ENCODE data around the gene PSMC3.

The PSMC3 gene

DNA sequence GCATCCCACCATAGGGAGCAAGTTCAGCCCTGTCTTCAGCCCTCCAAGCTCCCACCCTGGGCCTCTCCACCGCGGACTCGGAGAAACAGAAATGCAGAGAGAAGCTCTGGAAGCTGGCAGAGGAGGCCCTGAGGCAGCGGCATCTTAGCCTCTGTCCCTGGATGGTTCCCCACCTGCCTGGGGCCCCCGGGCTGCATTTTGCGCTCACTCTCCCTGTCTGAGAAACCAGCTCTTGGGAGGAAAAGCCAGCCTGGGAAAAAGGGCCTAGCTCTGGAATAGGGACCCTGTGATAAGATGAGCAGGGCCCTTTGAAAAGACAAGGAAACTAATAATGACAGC lies 35.8 kb downstream of the PSMC3 start:
- Histone ChIP-seq H3K4me2 (ENCODE audit: low read length) (no peak overlapping the region), H3K27me3 (ENCODE audit: insufficient read depth, low read length) (no peaks in the 10 kb centered on the region), H3K4me3 (ENCODE audit: low read depth, low read length, poor library complexity, severe bottlenecking) (no peak overlapping the region), H3K79me2 (ENCODE audit: insufficient read depth, low read length) (no peaks in the 10 kb centered on the region), H3K9me2 (ENCODE audit: low read depth, low read length) (no peaks in the 10 kb centered on the region), H3K9ac (ENCODE audit: low read length) (no peak overlapping the region), H3K9me3 (ENCODE audit: low read length) (no peaks in the 10 kb centered on the region), H2AFZ (ENCODE audit: low read length) (no peak overlapping the region), H3F3A (ENCODE audit: insufficient read depth, low read length) (no peaks in the 10 kb centered on the region), H3K4me1 (ENCODE audit: insufficient read depth, low read length, severe bottlenecking) (peaks cover 28% of the 10 kb centered on the region), H3K36me3 (ENCODE audit: insufficient read depth, low read length) (no peaks in the 10 kb centered on the region), H4K20me1 (ENCODE audit: insufficient read depth, low read length) (no peaks in the 10 kb centered on the region), H3K27ac (ENCODE audit: low read depth, low read length, poor library complexity, severe bottlenecking) (no peak overlapping the region)
- no peak for TF ChIP-seq CTCF (IDR thresholded peaks at IDR 0.05; ENCODE audit: low read length)
- no peak for TF ChIP-seq EZH2 (IDR thresholded peaks at IDR 0.05; ENCODE audit: borderline replicate concordance, low read length)

GRCh38 chr11:47389577-47390421 lies 36.4 kb downstream of the PSMC3 start:
- Histone ChIP-seq H3K4me3 (ENCODE audit: low read depth, low read length, poor library complexity, severe bottlenecking) (no peak overlapping the region), H3K36me3 (ENCODE audit: insufficient read depth, low read length) (no peaks in the 10 kb centered on the region), H3F3A (ENCODE audit: insufficient read depth, low read length) (no peaks in the 10 kb centered on the region), H3K9me3 (ENCODE audit: low read length) (no peaks in the 10 kb centered on the region), H3K4me1 (ENCODE audit: insufficient read depth, low read length, severe bottlenecking) (peaks cover 22% of the 10 kb centered on the region), H3K9me2 (ENCODE audit: low read depth, low read length) (no peaks in the 10 kb centered on the region), H3K4me2 (ENCODE audit: low read length) (no peak overlapping the region), H3K79me2 (ENCODE audit: insufficient read depth, low read length) (no peaks in the 10 kb centered on the region), H4K20me1 (ENCODE audit: insufficient read depth, low read length) (no peaks in the 10 kb centered on the region), H2AFZ (ENCODE audit: low read length) (no peak overlapping the region), H3K27ac (ENCODE audit: low read depth, low read length, poor library complexity, severe bottlenecking) (no peak overlapping the region), H3K9ac (ENCODE audit: low read length) (no peak overlapping the region), H3K27me3 (ENCODE audit: insufficient read depth, low read length) (no peaks in the 10 kb centered on the region)
- no peak for TF ChIP-seq EZH2 (IDR thresholded peaks at IDR 0.05; ENCODE audit: borderline replicate concordance, low read length)
- no peak for TF ChIP-seq CTCF (IDR thresholded peaks at IDR 0.05; ENCODE audit: low read length)

DNA sequence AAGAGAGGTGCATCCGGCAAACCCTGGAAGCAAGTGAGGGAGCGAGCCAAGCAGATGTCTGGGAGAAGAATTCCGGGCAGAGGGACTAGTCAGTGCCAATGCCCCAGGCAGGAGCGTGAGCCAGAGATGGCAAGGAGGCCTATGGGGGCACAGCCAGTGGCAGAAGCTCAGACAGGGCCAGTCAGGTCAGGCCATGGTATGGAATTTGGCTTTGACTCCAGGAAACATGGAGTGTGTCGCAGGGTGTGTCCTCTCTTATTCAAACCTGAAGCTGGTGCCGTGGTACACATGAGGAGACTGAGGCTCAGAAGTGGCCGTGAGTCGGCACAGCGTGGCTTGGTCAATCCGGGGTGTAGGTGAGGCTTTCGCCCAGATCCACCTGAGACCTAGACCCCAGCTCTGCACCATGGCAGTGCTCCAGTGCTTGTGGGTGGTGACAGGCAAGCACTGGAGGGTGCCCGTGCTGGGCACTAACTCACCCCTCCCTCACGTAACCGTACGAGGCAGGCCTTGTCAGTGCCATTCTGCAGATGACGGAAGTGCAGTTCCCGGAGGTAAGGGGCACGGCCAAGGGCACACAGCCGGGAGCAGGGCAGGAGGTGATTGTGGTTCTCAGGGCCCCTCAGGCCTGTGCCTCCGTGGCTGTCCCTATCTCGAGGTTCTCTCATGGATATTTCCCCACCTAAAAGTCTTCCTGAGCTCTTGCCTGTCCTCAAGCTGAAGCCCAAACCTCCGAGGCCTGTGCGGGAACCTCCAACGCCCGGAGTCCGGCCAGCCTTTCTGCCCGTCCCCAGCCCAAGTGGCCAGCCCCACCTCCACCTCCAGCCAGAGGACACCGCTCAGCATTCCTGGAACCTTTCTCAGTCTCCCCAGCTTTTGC lies 37.3 kb downstream of the PSMC3 start:
- H4K20me1 ChIP-seq (ENCODE audit: insufficient read depth, low read length): no peaks in the 10 kb centered on the region
- H3K4me2 ChIP-seq (ENCODE audit: low read length): no peak overlapping the region
- no peaks in the 10 kb centered on the region for H3K36me3 ChIP-seq (ENCODE audit: insufficient read depth, low read length)
- no peak overlapping the region for H3K27ac ChIP-seq (ENCODE audit: low read depth, low read length, poor library complexity, severe bottlenecking)
- H3K9me3 ChIP-seq (ENCODE audit: low read length): no peaks in the 10 kb centered on the region
- no peak overlapping the region for H3K4me3 ChIP-seq (ENCODE audit: low read depth, low read length, poor library complexity, severe bottlenecking)
- no peaks in the 10 kb centered on the region for H3K27me3 ChIP-seq (ENCODE audit: insufficient read depth, low read length)
- no peaks in the 10 kb centered on the region for H3K9me2 ChIP-seq (ENCODE audit: low read depth, low read length)
- H3K79me2 ChIP-seq (ENCODE audit: insufficient read depth, low read length): no peaks in the 10 kb centered on the region
- H3K9ac ChIP-seq (ENCODE audit: low read length): no peak overlapping the region
- no peak for TF ChIP-seq CTCF (IDR thresholded peaks at IDR 0.05; ENCODE audit: low read length)
- no peak for TF ChIP-seq EZH2 (IDR thresholded peaks at IDR 0.05; ENCODE audit: borderline replicate concordance, low read length)
- H3F3A ChIP-seq (ENCODE audit: insufficient read depth, low read length): no peaks in the 10 kb centered on the region
- H3K4me1 ChIP-seq (ENCODE audit: insufficient read depth, low read length, severe bottlenecking): peaks cover 14% of the 10 kb centered on the region
- no peak overlapping the region for H2AFZ ChIP-seq (ENCODE audit: low read length)
